Upper lobe of left lung (tissue), 4 donors: ENCODE results near the gene FBN2.

Source experiments
- POLR2A ChIP-seq, 4 donors: fragments of 450-650 bp; IDR thresholded peaks; one replicate each; pipeline ENCODE4 v1.5.1; 2016 to 2017; ENCODE audit warnings: antibody characterized with exemption in 4 of 4, mild to moderate bottlenecking in 2 of 4
- POLR2AphosphoS5 ChIP-seq, 2 donors: sonication (generic); formaldehyde crosslinking; IDR thresholded peaks; one replicate each; pipeline ENCODE4 v1.5.1; 2017; ENCODE audit warnings: antibody characterized with exemption in 2 of 2
- TF ChIP-seq, protein P1 (sequence below), 6 experiments: fragments of 450-650 bp in 4 of 6; fragments of 200-600 bp in 2 of 6; sonication (generic) in 2 of 6; IDR thresholded peaks; one replicate each; pipeline ENCODE4 v1.5.1; 2016 to 2019; ENCODE audit warnings: antibody characterized with exemption in 6 of 6

DNA sequence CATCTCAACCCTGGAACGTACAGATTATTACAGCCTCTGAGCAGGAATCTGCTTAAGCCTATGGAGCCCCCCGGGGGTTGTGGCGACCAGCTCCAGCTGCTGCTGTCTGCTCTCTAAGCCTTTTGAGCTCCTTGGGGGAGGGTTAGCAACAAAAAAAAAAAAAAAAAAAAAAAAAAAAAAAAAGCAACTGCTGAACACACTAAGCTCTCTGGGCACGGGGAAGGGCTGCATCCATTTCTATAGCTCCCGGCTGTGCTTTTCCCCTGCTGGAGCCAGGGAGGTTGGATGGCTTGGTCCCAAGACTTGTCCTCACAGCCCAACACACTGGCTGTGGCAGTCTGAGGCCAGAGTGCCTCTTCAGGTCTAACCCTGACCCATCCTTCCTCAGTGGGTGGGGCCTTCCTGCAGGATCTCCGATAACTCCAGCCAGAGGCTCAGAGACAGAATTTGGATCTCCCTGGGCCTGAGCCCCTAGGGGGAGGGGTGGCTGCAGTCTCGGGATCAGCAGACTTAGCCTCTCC, 82.1 kb downstream of the FBN2 start:
- TF ChIP-seq, protein P1, sequence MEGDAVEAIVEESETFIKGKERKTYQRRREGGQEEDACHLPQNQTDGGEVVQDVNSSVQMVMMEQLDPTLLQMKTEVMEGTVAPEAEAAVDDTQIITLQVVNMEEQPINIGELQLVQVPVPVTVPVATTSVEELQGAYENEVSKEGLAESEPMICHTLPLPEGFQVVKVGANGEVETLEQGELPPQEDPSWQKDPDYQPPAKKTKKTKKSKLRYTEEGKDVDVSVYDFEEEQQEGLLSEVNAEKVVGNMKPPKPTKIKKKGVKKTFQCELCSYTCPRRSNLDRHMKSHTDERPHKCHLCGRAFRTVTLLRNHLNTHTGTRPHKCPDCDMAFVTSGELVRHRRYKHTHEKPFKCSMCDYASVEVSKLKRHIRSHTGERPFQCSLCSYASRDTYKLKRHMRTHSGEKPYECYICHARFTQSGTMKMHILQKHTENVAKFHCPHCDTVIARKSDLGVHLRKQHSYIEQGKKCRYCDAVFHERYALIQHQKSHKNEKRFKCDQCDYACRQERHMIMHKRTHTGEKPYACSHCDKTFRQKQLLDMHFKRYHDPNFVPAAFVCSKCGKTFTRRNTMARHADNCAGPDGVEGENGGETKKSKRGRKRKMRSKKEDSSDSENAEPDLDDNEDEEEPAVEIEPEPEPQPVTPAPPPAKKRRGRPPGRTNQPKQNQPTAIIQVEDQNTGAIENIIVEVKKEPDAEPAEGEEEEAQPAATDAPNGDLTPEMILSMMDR (IDR thresholded peaks at IDR 0.05): no peak
- TF ChIP-seq POLR2A (IDR thresholded peaks at IDR 0.05) (no peak), POLR2AphosphoS5 (IDR thresholded peaks at IDR 0.05) (no peak)
